ENCODE measurements around the gene ABTB2. TPM values are rescaled to one million over a fixed set of nuclear protein-coding genes. Genes with fewer than 3 reads are reported as not detected.

ABTB2 gene
- total RNA-seq, 1 experiment from 2014 or later, result 5.5 TPM

DNA sequence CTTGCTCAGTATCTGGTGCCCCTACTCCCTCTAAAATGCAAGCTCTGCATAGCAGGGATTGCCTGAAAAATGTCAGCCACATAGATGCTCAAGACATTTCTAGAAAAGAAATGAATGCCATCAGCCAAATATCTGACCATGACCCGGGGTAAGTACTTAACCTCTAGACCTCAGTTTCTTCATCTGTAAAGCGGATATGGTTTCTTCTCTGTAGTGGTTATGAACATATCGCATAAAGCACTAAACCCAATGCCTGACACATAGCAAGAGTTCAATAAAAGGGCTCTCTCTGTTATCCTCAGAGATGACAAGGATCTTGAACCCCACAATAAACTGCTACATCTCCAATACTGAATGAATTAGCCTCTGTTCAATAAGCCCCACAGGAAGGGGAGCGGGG, 122.6 kb downstream of the ABTB2 start:
- H3K27ac ChIP-seq (ENCODE audit: insufficient read length, low read depth, low read length), result no peak overlapping the region
- no peak overlapping the region for H2BK15ac ChIP-seq (ENCODE audit: low read depth, low read length)
- H3K79me2 ChIP-seq (ENCODE audit: insufficient read depth, low read length), result no peaks in the 10 kb centered on the region

More for the DNA sequence above, 122.6 kb downstream of the ABTB2 start:
- no CpG with 5 or more reads among the region's 4 CpGs for WGBS (ENCODE audit: extremely low coverage, insufficient read length, low lambda C conversion rate)
- Mint-ChIP-seq H3K27me3 (ENCODE audit: low read depth) (no peaks in the 10 kb centered on the region), H3K4me3 (no peak overlapping the region), H3K9me3 (no peaks in the 10 kb centered on the region), H3K4me1 (peaks cover 36% of the 10 kb centered on the region in 2 experiments), H3K36me3 (ENCODE audit: insufficient read depth in 1 of 3, low read depth in 3 of 3) (no peaks in the 10 kb centered on the region; a peak in 1 of 7 replicates), H3K27ac (peak overlapping the region in 1 of 3 experiments; percentile 63; a peak in 1 of 7 replicates)
- no peak overlapping the region for H3K18ac ChIP-seq (ENCODE audit: insufficient read length, low read depth, low read length)
- no peak overlapping the region for H3K14ac ChIP-seq (ENCODE audit: insufficient read depth, low read length)
- no peak overlapping the region for H3K4me2 ChIP-seq (ENCODE audit: insufficient read depth, insufficient read length, low read length)
- H2AK5ac ChIP-seq (ENCODE audit: insufficient read length, low read length), result no peak overlapping the region
- no peak overlapping the region for H2BK20ac ChIP-seq (ENCODE audit: low read depth, low read length, poor library complexity, severe bottlenecking)
- H4K91ac ChIP-seq (ENCODE audit: insufficient read length, low read depth, low read length), result no peak overlapping the region
- H4K5ac ChIP-seq (ENCODE audit: insufficient read length, low read depth, low read length), result no peak overlapping the region
- no peak overlapping the region for H3K56ac ChIP-seq (ENCODE audit: insufficient read length, low read depth, low read length)
- peaks cover 3% of the 10 kb centered on the region; the same call in 1 of the 2 replicates for H3K4me1 ChIP-seq (ENCODE audit: insufficient read depth, low read length)
- H3K23ac ChIP-seq (ENCODE audit: insufficient read length, low read depth, low read length), result no peak overlapping the region
- no peaks in the 10 kb centered on the region for H3K27me3 ChIP-seq (ENCODE audit: insufficient read depth, low read length)
- no peak overlapping the region for H2AFZ ChIP-seq (ENCODE audit: low read length)
- no peak overlapping the region for H4K8ac ChIP-seq (replicated peaks; ENCODE audit: insufficient read length, low read depth, low read length)
- no peaks in the 10 kb centered on the region for H3K23me2 ChIP-seq (ENCODE audit: insufficient read length, low read depth, low read length, poor library complexity, severe bottlenecking)
- H4K20me1 ChIP-seq (ENCODE audit: control insufficient read depth, insufficient read depth, insufficient read length), result no peaks in the 10 kb centered on the region
- no peak overlapping the region for H2BK120ac ChIP-seq (ENCODE audit: low read depth, low read length, poor library complexity, severe bottlenecking)
- H3K9me3 ChIP-seq (ENCODE audit: control insufficient read depth, low read depth, low read length), result no peaks in the 10 kb centered on the region
- TF ChIP-seq, protein P1, sequence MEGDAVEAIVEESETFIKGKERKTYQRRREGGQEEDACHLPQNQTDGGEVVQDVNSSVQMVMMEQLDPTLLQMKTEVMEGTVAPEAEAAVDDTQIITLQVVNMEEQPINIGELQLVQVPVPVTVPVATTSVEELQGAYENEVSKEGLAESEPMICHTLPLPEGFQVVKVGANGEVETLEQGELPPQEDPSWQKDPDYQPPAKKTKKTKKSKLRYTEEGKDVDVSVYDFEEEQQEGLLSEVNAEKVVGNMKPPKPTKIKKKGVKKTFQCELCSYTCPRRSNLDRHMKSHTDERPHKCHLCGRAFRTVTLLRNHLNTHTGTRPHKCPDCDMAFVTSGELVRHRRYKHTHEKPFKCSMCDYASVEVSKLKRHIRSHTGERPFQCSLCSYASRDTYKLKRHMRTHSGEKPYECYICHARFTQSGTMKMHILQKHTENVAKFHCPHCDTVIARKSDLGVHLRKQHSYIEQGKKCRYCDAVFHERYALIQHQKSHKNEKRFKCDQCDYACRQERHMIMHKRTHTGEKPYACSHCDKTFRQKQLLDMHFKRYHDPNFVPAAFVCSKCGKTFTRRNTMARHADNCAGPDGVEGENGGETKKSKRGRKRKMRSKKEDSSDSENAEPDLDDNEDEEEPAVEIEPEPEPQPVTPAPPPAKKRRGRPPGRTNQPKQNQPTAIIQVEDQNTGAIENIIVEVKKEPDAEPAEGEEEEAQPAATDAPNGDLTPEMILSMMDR (conservative IDR thresholded peaks at IDR 0.05), result no peak
- DNase-seq, result no peak
- no peaks in the 10 kb centered on the region for H3K79me1 ChIP-seq (ENCODE audit: insufficient read depth, low read depth, low read length, poor library complexity, severe bottlenecking)
- no peak overlapping the region for H3T11ph ChIP-seq (ENCODE audit: low read length)
- no peak overlapping the region for H3K4ac ChIP-seq (ENCODE audit: low read depth, low read length)
- no peak overlapping the region for H2BK12ac ChIP-seq (ENCODE audit: insufficient read length, low read depth, low read length)
- H2BK5ac ChIP-seq (ENCODE audit: insufficient read length, low read length), result no peak overlapping the region
- H3K9ac ChIP-seq (ENCODE audit: extremely low read depth, insufficient read length, low read length), result no peak overlapping the region
